ENCODE results near the gene RHBDL1. TPM values are rescaled to one million over a fixed set of nuclear protein-coding genes. Genes with fewer than 3 reads are reported as not detected.

RHBDL1 gene
- total and polyA plus RNA-seq, 2 experiments from 2014 or later = 0.90 to 2.1 TPM

DNA sequence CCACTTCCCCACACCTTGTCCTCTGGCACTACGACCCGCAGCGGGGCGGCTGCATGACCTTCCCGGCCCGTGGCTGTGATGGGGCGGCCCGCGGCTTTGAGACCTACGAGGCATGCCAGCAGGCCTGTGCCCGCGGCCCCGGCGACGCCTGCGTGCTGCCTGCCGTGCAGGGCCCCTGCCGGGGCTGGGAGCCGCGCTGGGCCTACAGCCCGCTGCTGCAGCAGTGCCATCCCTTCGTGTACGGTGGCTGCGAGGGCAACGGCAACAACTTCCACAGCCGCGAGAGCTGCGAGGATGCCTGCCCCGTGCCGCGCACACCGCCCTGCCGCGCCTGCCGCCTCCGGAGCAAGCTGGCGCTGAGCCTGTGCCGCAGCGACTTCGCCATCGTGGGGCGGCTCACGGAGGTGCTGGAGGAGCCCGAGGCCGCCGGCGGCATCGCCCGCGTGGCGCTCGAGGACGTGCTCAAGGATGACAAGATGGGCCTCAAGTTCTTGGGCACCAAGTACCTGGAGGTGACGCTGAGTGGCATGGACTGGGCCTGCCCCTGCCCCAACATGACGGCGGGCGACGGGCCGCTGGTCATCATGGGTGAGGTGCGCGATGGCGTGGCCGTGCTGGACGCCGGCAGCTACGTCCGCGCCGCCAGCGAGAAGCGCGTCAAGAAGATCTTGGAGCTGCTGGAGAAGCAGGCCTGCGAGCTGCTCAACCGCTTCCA is 42.0 kb upstream of the RHBDL1 start:
- 97% methylated on average over 68 to 69 of the region's 74 CpGs for WGBS, 2 experiments (ENCODE audit: low coverage in 1 of 2, low lambda C conversion rate in 2 of 2, missing lambda C conversion rate in 2 of 2)
- H4K20me1 ChIP-seq (ENCODE audit: insufficient read depth) = no peaks in the 10 kb centered on the region
- H3K4me3 ChIP-seq = no peak overlapping the region
- no peak overlapping the region for H3K27ac ChIP-seq
- H3K9ac ChIP-seq = no peak overlapping the region
- 0 out of 2 replicates have a peak, but pooled peaks cover 6% of the 10 kb centered on the region for H3K4me1 ChIP-seq (ENCODE audit: insufficient read depth)
- no peaks in the 10 kb centered on the region for H3K36me3 ChIP-seq (ENCODE audit: low read depth)
- no peak overlapping the region for H2AFZ ChIP-seq
- no peak for DNase-seq
- in situ Hi-C loops (cut with MboI) = no loop called here
- no peak for TF ChIP-seq EZH2 (IDR thresholded peaks at IDR 0.05; ENCODE audit: insufficient read depth, poor library complexity, severe bottlenecking)
- TF ChIP-seq EZH2phosphoT487 (IDR thresholded peaks at IDR 0.05; ENCODE audit: insufficient read depth, low read depth) = no peak
- H3K4me2 ChIP-seq (ENCODE audit: unreplicated experiment) = no peak overlapping the region
- H3K9me2 ChIP-seq (ENCODE audit: insufficient read depth) = no peaks in the 10 kb centered on the region
- no peaks in the 10 kb centered on the region for H3F3A ChIP-seq (ENCODE audit: insufficient read depth)
- H3K9me3 ChIP-seq (ENCODE audit: low read depth) = no peaks in the 10 kb centered on the region
- no peaks in the 10 kb centered on the region for H3K27me3 ChIP-seq (replicated peaks; ENCODE audit: insufficient read depth)
- H3K79me2 ChIP-seq (ENCODE audit: insufficient read depth) = peaks cover 14% of the 10 kb centered on the region

GRCh38 chr16:634051-634670 is 41.3 kb upstream of the RHBDL1 start:
- TF ChIP-seq EZH2phosphoT487 (IDR thresholded peaks at IDR 0.05; ENCODE audit: insufficient read depth, low read depth) = no peak
- TF ChIP-seq EZH2 (IDR thresholded peaks at IDR 0.05; ENCODE audit: insufficient read depth, poor library complexity, severe bottlenecking) = no peak
- Histone ChIP-seq H3K9me2 (ENCODE audit: insufficient read depth) (no peaks in the 10 kb centered on the region), H4K20me1 (ENCODE audit: insufficient read depth) (no peaks in the 10 kb centered on the region), H3K9me3 (ENCODE audit: low read depth) (no peaks in the 10 kb centered on the region), H3K4me2 (ENCODE audit: unreplicated experiment) (no peak overlapping the region), H3K4me3 (no peak overlapping the region), H3K27ac (no peak overlapping the region), H3K36me3 (ENCODE audit: low read depth) (no peaks in the 10 kb centered on the region), H3K27me3 (replicated peaks; ENCODE audit: insufficient read depth) (no peaks in the 10 kb centered on the region), H3K79me2 (ENCODE audit: insufficient read depth) (peaks cover 14% of the 10 kb centered on the region), H3K9ac (no peak overlapping the region), H3K4me1 (ENCODE audit: insufficient read depth) (0 out of 2 replicates have a peak, but pooled peaks cover 6% of the 10 kb centered on the region), H3F3A (ENCODE audit: insufficient read depth) (peaks cover 4% of the 10 kb centered on the region), H2AFZ (no peak overlapping the region)
- DNase-seq = no peak
- WGBS, 2 experiments (ENCODE audit: low coverage in 1 of 2, low lambda C conversion rate in 2 of 2, missing lambda C conversion rate in 2 of 2) = 92 to 95% methylated on average over 19 to 22 of the region's 22 CpGs
- in situ Hi-C loops (cut with MboI) = no loop called here

GRCh38 chr16:634996-635395 is 40.5 kb upstream of the RHBDL1 start:
- Histone ChIP-seq H3K4me2 (ENCODE audit: unreplicated experiment) (peak overlapping the region; percentile 87), H3K27ac (no peak overlapping the region), H3K9me2 (ENCODE audit: insufficient read depth) (no peaks in the 10 kb centered on the region), H3K9ac (peak overlapping the region; percentile 80), H3K4me3 (peak overlapping the region; percentile 90), H3K36me3 (ENCODE audit: low read depth) (no peaks in the 10 kb centered on the region), H3K4me1 (ENCODE audit: insufficient read depth) (0 out of 2 replicates have a peak, but pooled peaks cover 6% of the 10 kb centered on the region), H4K20me1 (ENCODE audit: insufficient read depth) (no peaks in the 10 kb centered on the region), H3K27me3 (replicated peaks; ENCODE audit: insufficient read depth) (no peaks in the 10 kb centered on the region), H3K79me2 (ENCODE audit: insufficient read depth) (peaks cover 14% of the 10 kb centered on the region), H3F3A (ENCODE audit: insufficient read depth) (peaks cover 9% of the 10 kb centered on the region), H3K9me3 (ENCODE audit: low read depth) (no peaks in the 10 kb centered on the region), H2AFZ (no peak overlapping the region)
- WGBS, 2 experiments (ENCODE audit: low coverage in 1 of 2, low lambda C conversion rate in 2 of 2, missing lambda C conversion rate in 2 of 2) = 75 to 78% methylated on average over 5 to 7 of the region's 7 CpGs
- no peak for DNase-seq
- in situ Hi-C loops (cut with MboI) = no loop called here
- TF ChIP-seq EZH2 (IDR thresholded peaks at IDR 0.05; ENCODE audit: insufficient read depth, poor library complexity, severe bottlenecking) (no peak), EZH2phosphoT487 (IDR thresholded peaks at IDR 0.05; ENCODE audit: insufficient read depth, low read depth) (no peak)

DNA sequence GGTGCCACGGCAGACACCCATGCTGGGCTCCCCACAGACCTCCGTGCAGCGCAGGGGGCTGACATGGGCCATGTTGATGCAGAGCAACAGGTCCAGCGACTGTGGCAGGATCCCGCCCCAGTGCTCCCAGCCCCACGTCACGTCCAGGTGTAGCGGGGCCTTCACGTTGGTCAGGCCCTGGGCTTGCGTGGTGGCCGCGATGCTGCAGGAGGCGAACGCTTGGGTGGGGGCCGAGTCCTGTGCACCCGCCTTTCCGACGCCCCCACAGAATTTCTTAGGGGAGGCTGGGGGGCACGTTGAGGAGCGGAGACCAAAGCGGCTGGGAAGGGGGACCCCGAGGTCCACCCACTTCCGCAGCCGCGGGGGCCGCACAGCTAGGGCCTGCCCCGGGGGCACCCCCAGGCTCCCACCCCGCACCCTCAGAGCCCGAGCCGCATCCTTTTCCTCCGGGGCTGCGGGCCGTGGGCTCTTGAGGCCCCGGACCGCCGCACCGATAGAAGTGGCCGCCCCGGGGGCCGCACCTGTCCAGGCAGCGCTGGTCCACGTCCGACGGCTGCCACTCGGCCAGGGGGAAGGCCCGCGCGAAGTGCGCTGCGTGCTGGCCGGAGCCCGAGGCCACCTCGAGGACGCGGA is 39.8 kb upstream of the RHBDL1 start:
- H3K79me2 ChIP-seq (ENCODE audit: insufficient read depth) = peaks cover 14% of the 10 kb centered on the region
- H3K4me1 ChIP-seq (ENCODE audit: insufficient read depth) = 0 out of 2 replicates have a peak, but pooled peaks cover 6% of the 10 kb centered on the region
- in situ Hi-C loops (cut with MboI) = no loop called here
- TF ChIP-seq EZH2phosphoT487 (IDR thresholded peaks at IDR 0.05; ENCODE audit: insufficient read depth, low read depth) = no peak
- TF ChIP-seq EZH2 (IDR thresholded peaks at IDR 0.05; ENCODE audit: insufficient read depth, poor library complexity, severe bottlenecking) = no peak
- no peaks in the 10 kb centered on the region for H3K9me2 ChIP-seq (ENCODE audit: insufficient read depth)
- no peaks in the 10 kb centered on the region for H3K36me3 ChIP-seq (ENCODE audit: low read depth)
- H3K4me2 ChIP-seq (ENCODE audit: unreplicated experiment) = peak overlapping the region; percentile 87
- H3K4me3 ChIP-seq = peak overlapping the region; percentile 90
- WGBS, 2 experiments (ENCODE audit: low coverage in 1 of 2, low lambda C conversion rate in 2 of 2, missing lambda C conversion rate in 2 of 2) = 1 to 3% methylated on average over 35 to 39 of the region's 55 CpGs
- peak; percentile 43 for DNase-seq
- H4K20me1 ChIP-seq (ENCODE audit: insufficient read depth) = no peaks in the 10 kb centered on the region
- H3K27ac ChIP-seq = peak overlapping the region; percentile 85
- peak overlapping the region; percentile 56 for H2AFZ ChIP-seq
- no peaks in the 10 kb centered on the region for H3K27me3 ChIP-seq (replicated peaks; ENCODE audit: insufficient read depth)
- H3K9ac ChIP-seq = peak overlapping the region; percentile 80
- no peaks in the 10 kb centered on the region for H3K9me3 ChIP-seq (ENCODE audit: low read depth)
- peaks cover 9% of the 10 kb centered on the region for H3F3A ChIP-seq (ENCODE audit: insufficient read depth)
